Upper lobe of right lung (tissue), 1 donor: ENCODE data around the gene CKAP2L. TPM values are rescaled to one million over a fixed set of nuclear protein-coding genes. Genes with fewer than 3 reads are reported as not detected.

Source experiments
- ATAC-seq: fragments of 200-7000 bp; cut with Tn5 transposase; one replicate; pipeline ENCODE4 v1.9.1; 2020; ENCODE audit warnings: mild to moderate bottlenecking, moderate library complexity
- DNase-seq: peaks from one replicate; pipeline ENCODE4 v3.0.0-alpha.2; 2020
- H3K27ac ChIP-seq: fragments of 200-600 bp; one replicate; pipeline ENCODE4 v1.8.0; 2022
- H3K27me3 ChIP-seq: fragments of 200-600 bp; one replicate; pipeline ENCODE4 v1.8.0; 2022; ENCODE audit warnings: mild to moderate bottlenecking
- H3K36me3 ChIP-seq: fragments of 200-600 bp; one replicate; pipeline ENCODE4 v1.8.0; 2022
- H3K4me1 ChIP-seq: fragments of 200-600 bp; one replicate; pipeline ENCODE4 v1.8.0; 2022
- H3K4me3 ChIP-seq: fragments of 200-600 bp; one replicate; pipeline ENCODE4 v1.8.0; 2022; ENCODE audit warnings: mild to moderate bottlenecking
- H3K9me3 ChIP-seq: fragments of 200-600 bp; one replicate; pipeline ENCODE4 v1.8.0; 2022
- intact Hi-C: fragments of 100-400 bp; cut with DNase I; formaldehyde crosslinking; loops from one replicate; pipeline ENCODE4 v1.11.0; 2022
- long read RNA-seq: library from polyadenylated mRNA; unstranded; transcript quantifications from one replicate; pipeline ENCODE4 v2.0.0, GENCODE V29; 2021
- total RNA-seq: library from RNA; stranded (reverse); fragmentation: NEBNext Ultra II Directional; extraction: Animal tissue kit (Norgen Biotek cat#: 25700); gene quantifications from one replicate; pipeline ENCODE4 v1.2.1, GENCODE V29; 2021
- TF ChIP-seq, protein P1 (sequence below): fragments of 200-600 bp; IDR thresholded peaks from one replicate; pipeline ENCODE4 v1.8.0; 2022; ENCODE audit warnings: antibody characterized with exemption
- donor health status: DM: no; HTN: yes; CAD: no; lungs with severe emphysema.

CKAP2L gene, protein sequence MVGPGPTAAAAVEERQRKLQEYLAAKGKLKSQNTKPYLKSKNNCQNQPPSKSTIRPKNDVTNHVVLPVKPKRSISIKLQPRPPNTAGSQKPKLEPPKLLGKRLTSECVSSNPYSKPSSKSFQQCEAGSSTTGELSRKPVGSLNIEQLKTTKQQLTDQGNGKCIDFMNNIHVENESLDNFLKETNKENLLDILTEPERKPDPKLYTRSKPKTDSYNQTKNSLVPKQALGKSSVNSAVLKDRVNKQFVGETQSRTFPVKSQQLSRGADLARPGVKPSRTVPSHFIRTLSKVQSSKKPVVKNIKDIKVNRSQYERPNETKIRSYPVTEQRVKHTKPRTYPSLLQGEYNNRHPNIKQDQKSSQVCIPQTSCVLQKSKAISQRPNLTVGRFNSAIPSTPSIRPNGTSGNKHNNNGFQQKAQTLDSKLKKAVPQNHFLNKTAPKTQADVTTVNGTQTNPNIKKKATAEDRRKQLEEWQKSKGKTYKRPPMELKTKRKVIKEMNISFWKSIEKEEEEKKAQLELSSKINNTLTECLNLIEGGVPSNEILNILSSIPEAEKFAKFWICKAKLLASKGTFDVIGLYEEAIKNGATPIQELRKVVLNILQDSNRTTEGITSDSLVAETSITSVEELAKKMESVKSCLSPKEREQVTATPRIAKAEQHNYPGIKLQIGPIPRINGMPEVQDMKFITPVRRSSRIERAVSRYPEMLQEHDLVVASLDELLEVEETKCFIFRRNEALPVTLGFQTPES
- total RNA-seq: 0.46 TPM
- long read RNA-seq, partial matches to known transcripts: 0 of 1 reads
- long read RNA-seq, other reads (novel, unspliced or antisense): 1 of 1 reads

DNA sequence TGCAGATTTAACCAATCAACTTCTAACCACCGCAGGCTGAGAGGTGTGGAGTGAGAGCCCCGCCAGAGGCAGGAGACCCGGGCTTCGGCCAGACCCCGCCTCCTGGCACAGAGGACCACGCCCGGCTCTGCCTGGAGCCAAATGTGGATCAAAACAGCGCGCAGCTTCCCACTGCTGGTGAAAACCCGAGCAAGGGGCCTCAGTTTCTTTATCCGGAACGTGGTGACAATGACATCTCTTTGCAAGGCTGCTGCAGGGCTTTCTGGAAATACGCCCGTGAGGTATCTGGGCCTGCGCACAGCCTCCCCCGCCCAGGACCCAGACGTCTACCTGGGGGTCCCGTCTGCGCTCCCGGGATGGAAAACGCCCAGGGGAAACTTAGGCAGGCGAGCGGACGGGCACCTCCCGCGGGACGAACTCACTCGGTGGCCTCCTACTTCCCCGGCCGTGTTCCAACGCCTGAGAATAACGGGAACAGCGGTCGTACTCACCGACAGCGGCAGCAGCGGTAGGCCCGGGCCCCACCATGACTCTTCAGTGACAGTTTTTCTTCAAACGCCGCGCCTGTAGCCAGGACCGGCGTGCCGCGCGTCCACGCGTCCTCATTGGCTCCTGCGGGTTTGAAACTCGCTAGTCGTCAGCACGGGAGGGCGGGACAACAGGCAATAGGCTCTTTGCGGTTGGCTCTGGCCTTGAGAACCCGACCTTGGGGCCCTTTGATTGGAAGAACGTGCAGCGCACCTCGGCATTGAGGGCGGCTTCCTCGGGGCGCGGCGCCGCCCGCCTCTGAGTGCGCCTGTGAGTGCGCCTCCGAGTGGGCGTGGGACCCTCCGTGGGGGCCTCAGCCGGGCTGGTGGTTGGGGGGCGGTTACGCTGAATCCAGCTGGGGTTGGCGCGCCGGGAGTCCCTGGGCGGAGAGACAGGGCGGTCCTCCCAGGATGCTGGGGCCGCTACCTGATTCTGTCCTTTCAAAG lies at the start of gene CKAP2L:
Gene CKAP2L (minus strand): TSS at position 539 of the 974 bp plus-strand sequence. CDS start 11 bp downstream, at position 528.
- DNase-seq (peak; percentile 97), ATAC-seq (peak; percentile 100)
- Histone ChIP-seq H3K4me3 (peak within 1 kb of the TSS; percentile 78), H3K27ac (no peak within 1 kb of the TSS), H3K27me3 (no peaks in the 10 kb centered on the region), H3K9me3 (no peaks in the 10 kb centered on the region), H3K36me3 (no peaks in the 10 kb centered on the region), H3K4me1 (peaks cover 10% of the 10 kb centered on the region)
- intact Hi-C loops: no loop called here
- TF ChIP-seq, protein P1, sequence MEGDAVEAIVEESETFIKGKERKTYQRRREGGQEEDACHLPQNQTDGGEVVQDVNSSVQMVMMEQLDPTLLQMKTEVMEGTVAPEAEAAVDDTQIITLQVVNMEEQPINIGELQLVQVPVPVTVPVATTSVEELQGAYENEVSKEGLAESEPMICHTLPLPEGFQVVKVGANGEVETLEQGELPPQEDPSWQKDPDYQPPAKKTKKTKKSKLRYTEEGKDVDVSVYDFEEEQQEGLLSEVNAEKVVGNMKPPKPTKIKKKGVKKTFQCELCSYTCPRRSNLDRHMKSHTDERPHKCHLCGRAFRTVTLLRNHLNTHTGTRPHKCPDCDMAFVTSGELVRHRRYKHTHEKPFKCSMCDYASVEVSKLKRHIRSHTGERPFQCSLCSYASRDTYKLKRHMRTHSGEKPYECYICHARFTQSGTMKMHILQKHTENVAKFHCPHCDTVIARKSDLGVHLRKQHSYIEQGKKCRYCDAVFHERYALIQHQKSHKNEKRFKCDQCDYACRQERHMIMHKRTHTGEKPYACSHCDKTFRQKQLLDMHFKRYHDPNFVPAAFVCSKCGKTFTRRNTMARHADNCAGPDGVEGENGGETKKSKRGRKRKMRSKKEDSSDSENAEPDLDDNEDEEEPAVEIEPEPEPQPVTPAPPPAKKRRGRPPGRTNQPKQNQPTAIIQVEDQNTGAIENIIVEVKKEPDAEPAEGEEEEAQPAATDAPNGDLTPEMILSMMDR: no peak

DNA sequence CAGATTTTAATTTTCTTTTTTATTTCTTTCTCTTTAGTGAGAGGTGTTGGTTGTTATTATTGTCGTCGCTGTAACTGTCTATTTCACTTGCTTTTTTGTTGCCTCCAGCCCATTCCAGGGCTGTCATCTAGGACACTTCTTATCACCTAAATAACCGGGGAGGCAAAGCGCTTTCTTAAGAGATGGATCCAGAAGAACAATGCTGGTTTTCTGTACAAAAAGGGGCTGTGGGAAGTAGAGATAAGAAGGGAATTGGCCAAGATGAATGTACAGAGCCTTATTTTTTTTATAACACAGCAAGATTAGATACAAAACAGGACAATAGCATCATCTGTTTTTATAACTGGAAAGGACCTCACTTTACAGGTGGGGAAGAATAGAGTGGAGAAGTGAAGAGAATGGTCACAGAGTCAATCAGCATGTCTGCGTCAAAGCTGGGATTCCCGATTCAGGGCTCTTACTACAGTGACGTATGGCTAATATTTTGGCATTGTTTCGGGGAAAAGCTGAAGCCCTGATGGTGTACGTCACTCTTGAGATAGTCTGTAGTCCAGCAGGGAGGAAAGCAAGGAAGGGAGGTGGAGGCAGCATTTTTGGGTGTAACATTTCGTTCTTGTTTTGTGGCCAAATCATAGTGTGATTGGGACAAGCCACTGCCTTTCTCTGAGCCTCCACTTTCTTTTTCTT lies 49.0 kb upstream of the CKAP2L start:
- no peak for DNase-seq
- intact Hi-C loops: no loop called here
- H3K4me3 ChIP-seq: no peak overlapping the region
- TF ChIP-seq, protein P1: no peak
- H3K27me3 ChIP-seq: no peaks in the 10 kb centered on the region
- no peak for ATAC-seq
- H3K9me3 ChIP-seq: no peaks in the 10 kb centered on the region
- no peaks in the 10 kb centered on the region for H3K36me3 ChIP-seq
- H3K27ac ChIP-seq: no peak overlapping the region
- H3K4me1 ChIP-seq: peaks cover 8% of the 10 kb centered on the region

DNA sequence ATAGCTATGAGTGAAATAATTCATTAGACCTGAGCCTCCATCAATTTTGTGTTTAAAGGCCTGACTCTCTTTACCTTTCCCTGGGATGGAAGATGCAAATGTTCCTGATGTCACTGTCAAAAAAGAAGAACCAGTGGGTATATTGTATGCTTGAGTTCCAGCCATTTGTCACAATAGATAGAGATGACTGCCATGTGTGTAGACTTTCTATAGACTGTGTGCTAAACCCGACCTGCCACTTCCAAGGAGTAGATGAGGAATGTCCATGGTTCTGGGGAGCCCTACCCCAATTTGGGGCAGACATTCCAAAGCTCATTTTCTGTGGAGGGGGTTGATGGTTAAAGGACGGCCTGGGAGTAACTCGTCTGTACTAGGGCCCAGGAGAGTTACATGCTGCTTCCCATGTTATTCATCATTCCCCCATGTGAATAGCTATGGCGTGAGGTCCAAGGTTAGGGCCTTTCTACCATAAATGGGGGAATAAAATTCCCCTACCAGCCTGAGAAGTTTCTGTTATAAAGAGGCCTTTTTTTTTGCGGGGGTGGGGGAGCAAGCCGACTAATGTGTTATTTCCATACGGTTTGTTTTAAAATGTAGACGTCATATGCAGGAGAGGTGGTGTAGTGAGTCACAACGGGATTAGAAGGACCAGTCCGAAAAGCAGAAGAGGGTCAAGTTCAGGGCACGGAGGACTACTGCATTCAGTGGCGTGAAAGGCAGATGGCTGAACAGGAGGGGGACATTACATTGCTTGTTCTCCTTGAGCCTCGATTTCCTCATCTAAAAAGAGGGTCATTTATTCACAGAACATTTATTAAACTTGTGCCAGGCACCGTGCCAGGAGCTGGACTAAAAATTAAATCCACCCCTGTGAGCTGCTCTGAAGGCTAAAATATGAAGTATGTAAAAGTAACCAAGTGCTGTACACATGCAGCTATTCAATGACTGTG lies 48.2 kb upstream of the CKAP2L start:
- no peaks in the 10 kb centered on the region for H3K36me3 ChIP-seq
- no peak overlapping the region for H3K27ac ChIP-seq
- peaks cover under 1% of the 10 kb centered on the region for H3K9me3 ChIP-seq
- DNase-seq: no peak
- H3K4me1 ChIP-seq: peaks cover 8% of the 10 kb centered on the region
- H3K4me3 ChIP-seq: no peak overlapping the region
- H3K27me3 ChIP-seq: no peaks in the 10 kb centered on the region
- ATAC-seq: no peak
- TF ChIP-seq, protein P1: no peak
- intact Hi-C loops: no loop called here

DNA sequence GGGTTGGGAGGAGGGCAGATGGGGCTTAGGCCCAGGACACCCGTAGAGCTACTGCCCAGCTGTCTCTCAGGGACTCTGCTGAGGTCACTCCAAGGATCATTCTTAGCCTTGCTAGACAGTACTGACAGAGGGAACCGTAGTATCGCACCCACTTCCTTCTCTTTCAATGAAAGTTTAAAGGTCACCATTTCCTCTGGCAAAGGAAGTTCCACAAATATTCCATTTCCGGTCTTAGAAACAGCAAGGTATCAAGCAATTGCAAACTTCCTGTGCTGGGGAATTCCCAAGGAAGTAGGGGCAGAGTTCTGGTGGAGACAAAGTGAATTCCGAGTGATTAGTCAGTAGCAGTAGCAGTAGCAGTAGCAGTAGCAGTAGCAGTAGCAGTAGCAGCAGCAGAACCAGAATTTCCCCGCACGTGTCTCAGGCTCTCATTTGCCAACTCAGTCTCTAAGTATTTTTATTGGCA lies 47.5 kb upstream of the CKAP2L start:
- peaks cover 7% of the 10 kb centered on the region for H3K9me3 ChIP-seq
- H3K4me3 ChIP-seq: no peak overlapping the region
- TF ChIP-seq, protein P1: no peak
- H3K36me3 ChIP-seq: no peaks in the 10 kb centered on the region
- intact Hi-C loops: no loop called here
- no peaks in the 10 kb centered on the region for H3K27me3 ChIP-seq
- ATAC-seq (peak; percentile 84), DNase-seq (no peak)
- peaks cover 8% of the 10 kb centered on the region for H3K4me1 ChIP-seq
- no peak overlapping the region for H3K27ac ChIP-seq
